GM21786 (cell line): ENCODE measurements around the gene CMBL.
"Not testable (repeated sequence)": the region's sequence is repeated elsewhere in the genome, so short reads cannot be mapped to it uniquely, and the experiment has no call there.

ENCODE experiments used
- ATAC-seq: cut with Tn5 transposase; IDR thresholded peaks from one replicate; pipeline ENCODE4 v1.9.1; 2021; ENCODE audit not compliant: unreplicated experiment

The CMBL gene

GRCh38 chr5:10262121-10262774, 45.5 kb downstream of the CMBL start:
- no peak for ATAC-seq

GRCh38 chr5:10261065-10261464, 46.6 kb downstream of the CMBL start:
- no peak for ATAC-seq

GRCh38 chr5:10259899-10260298, 47.8 kb downstream of the CMBL start:
- no peak for ATAC-seq

GRCh38 chr5:10257870-10258269, 49.8 kb downstream of the CMBL start:
- no peak for ATAC-seq

- ATAC-seq, result no peak
Observed at GRCh38 chr5:10254686-10255085, 53.0 kb downstream of the CMBL start.

GRCh38 chr5:10253390-10253789, 54.3 kb downstream of the CMBL start:
- no peak for ATAC-seq

GRCh38 chr5:10251405-10251804, 56.3 kb downstream of the CMBL start:
- no peak for ATAC-seq

- ATAC-seq, result no peak
Observed at GRCh38 chr5:10250806-10251276, 56.9 kb downstream of the CMBL start.

- peak; percentile 77 for ATAC-seq
Observed at GRCh38 chr5:10249948-10250805, 57.5 kb downstream of the CMBL start, which contains the start of gene CCT5. CCT5 (plus strand) TSS chr5:10250280; CDS start chr5:10250341, 61 bp downstream.

- peak; percentile 4 for ATAC-seq
Observed at GRCh38 chr5:10248378-10249260, 59.1 kb downstream of the CMBL start.

- ATAC-seq, result not testable (repeated sequence)
Observed at GRCh38 chr5:10247217-10247616, 60.5 kb downstream of the CMBL start.

GRCh38 chr5:10246761-10247160, 60.9 kb downstream of the CMBL start:
- ATAC-seq, result no peak

- ATAC-seq, result no peak
Observed at GRCh38 chr5:10244342-10244944, 63.3 kb downstream of the CMBL start.

- no peak for ATAC-seq
Observed at GRCh38 chr5:10243660-10244240, 64.0 kb downstream of the CMBL start.

GRCh38 chr5:10235350-10235749, 72.4 kb downstream of the CMBL start:
- no peak for ATAC-seq

- ATAC-seq, result no peak
Observed at GRCh38 chr5:10233505-10233904, 74.2 kb downstream of the CMBL start.

- no peak for ATAC-seq
Observed at GRCh38 chr5:10233011-10233410, 74.7 kb downstream of the CMBL start.

- ATAC-seq, result no peak
Observed at GRCh38 chr5:10232386-10232785, 75.3 kb downstream of the CMBL start.

GRCh38 chr5:10229306-10230048, 78.2 kb downstream of the CMBL start:
- no peak for ATAC-seq

GRCh38 chr5:10228288-10228687, 79.4 kb downstream of the CMBL start:
- no peak for ATAC-seq
